Measurements from ENCODE around the gene TMEM42.
A peak's percentile ranks its signal among the peaks of the same experiment; 100 is the strongest.

TMEM42 gene

DNA sequence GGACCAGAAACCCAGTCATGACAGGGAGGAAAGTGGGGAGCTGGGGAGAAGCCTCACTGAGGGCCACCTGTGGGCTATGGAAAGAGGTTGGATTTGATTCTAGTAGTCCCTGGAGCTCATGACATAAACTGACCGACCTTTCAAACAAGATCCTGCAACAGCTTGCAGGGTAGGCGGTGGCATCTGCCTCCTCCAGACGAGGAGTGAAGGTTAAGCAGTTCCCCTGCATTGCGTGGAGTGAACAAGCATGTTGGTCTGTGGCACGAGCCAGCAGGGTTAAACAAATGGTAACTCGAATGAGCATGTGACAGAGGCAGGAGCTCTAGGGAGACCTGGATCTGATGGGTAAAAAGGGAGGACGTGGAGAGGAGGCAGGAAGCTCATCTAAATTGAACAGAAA lies 25.4 kb downstream of the TMEM42 start:
- Histone ChIP-seq H3K27ac (replicated peaks) (no peak overlapping the region), H3K4me3 (replicated peaks; ENCODE audit: insufficient read depth, low read length) (no peak overlapping the region), H3K27me3 (ENCODE audit: insufficient read depth, poor library complexity, severe bottlenecking) (no peaks in the 10 kb centered on the region)
- DNase-seq (ENCODE audit: low read depth in 1 of 2, low spot score in 1 of 2), result no peak
- TF ChIP-seq POLR2AphosphoS5 (IDR thresholded peaks at IDR 0.05; ENCODE audit: low read depth), result no peak
- TF ChIP-seq GABPA (IDR thresholded peaks at IDR 0.05; ENCODE audit: low read depth), result no peak
- no peak for TF ChIP-seq SPI1 (IDR thresholded peaks at IDR 0.05; ENCODE audit: borderline replicate concordance, low read depth)
- TF ChIP-seq, protein P1, sequence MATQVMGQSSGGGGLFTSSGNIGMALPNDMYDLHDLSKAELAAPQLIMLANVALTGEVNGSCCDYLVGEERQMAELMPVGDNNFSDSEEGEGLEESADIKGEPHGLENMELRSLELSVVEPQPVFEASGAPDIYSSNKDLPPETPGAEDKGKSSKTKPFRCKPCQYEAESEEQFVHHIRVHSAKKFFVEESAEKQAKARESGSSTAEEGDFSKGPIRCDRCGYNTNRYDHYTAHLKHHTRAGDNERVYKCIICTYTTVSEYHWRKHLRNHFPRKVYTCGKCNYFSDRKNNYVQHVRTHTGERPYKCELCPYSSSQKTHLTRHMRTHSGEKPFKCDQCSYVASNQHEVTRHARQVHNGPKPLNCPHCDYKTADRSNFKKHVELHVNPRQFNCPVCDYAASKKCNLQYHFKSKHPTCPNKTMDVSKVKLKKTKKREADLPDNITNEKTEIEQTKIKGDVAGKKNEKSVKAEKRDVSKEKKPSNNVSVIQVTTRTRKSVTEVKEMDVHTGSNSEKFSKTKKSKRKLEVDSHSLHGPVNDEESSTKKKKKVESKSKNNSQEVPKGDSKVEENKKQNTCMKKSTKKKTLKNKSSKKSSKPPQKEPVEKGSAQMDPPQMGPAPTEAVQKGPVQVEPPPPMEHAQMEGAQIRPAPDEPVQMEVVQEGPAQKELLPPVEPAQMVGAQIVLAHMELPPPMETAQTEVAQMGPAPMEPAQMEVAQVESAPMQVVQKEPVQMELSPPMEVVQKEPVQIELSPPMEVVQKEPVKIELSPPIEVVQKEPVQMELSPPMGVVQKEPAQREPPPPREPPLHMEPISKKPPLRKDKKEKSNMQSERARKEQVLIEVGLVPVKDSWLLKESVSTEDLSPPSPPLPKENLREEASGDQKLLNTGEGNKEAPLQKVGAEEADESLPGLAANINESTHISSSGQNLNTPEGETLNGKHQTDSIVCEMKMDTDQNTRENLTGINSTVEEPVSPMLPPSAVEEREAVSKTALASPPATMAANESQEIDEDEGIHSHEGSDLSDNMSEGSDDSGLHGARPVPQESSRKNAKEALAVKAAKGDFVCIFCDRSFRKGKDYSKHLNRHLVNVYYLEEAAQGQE (IDR thresholded peaks at IDR 0.05; ENCODE audit: insufficient replicate concordance, low read depth), result no peak
- TF ChIP-seq, protein P2, sequence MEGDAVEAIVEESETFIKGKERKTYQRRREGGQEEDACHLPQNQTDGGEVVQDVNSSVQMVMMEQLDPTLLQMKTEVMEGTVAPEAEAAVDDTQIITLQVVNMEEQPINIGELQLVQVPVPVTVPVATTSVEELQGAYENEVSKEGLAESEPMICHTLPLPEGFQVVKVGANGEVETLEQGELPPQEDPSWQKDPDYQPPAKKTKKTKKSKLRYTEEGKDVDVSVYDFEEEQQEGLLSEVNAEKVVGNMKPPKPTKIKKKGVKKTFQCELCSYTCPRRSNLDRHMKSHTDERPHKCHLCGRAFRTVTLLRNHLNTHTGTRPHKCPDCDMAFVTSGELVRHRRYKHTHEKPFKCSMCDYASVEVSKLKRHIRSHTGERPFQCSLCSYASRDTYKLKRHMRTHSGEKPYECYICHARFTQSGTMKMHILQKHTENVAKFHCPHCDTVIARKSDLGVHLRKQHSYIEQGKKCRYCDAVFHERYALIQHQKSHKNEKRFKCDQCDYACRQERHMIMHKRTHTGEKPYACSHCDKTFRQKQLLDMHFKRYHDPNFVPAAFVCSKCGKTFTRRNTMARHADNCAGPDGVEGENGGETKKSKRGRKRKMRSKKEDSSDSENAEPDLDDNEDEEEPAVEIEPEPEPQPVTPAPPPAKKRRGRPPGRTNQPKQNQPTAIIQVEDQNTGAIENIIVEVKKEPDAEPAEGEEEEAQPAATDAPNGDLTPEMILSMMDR (IDR thresholded peaks at IDR 0.05; ENCODE audit: insufficient read depth, low read length), result no peak

- no peak for TF ChIP-seq SPI1 (IDR thresholded peaks at IDR 0.05; ENCODE audit: borderline replicate concordance, low read depth)
- TF ChIP-seq POLR2AphosphoS5 (IDR thresholded peaks at IDR 0.05; ENCODE audit: low read depth), result no peak
- TF ChIP-seq, protein P2 (IDR thresholded peaks at IDR 0.05; ENCODE audit: insufficient read depth, low read length), result no peak
- TF ChIP-seq, protein P1 (IDR thresholded peaks at IDR 0.05; ENCODE audit: insufficient replicate concordance, low read depth), result peak; percentile 81
- TF ChIP-seq GABPA (IDR thresholded peaks at IDR 0.05; ENCODE audit: low read depth), result no peak
- Histone ChIP-seq H3K27me3 (ENCODE audit: insufficient read depth, poor library complexity, severe bottlenecking) (no peaks in the 10 kb centered on the region), H3K27ac (replicated peaks) (no peak overlapping the region), H3K4me3 (replicated peaks; ENCODE audit: insufficient read depth, low read length) (no peak overlapping the region)
- no peak for DNase-seq (ENCODE audit: low read depth in 1 of 2, low spot score in 1 of 2)
Observed at GRCh38 chr3:44890258-44890657, 28.5 kb downstream of the TMEM42 start.

- Histone ChIP-seq H3K27me3 (ENCODE audit: insufficient read depth, poor library complexity, severe bottlenecking) (no peaks in the 10 kb centered on the region), H3K27ac (replicated peaks) (no peak overlapping the region), H3K4me3 (replicated peaks; ENCODE audit: insufficient read depth, low read length) (no peak overlapping the region)
- peak; percentile 40 to 64 for DNase-seq (ENCODE audit: low read depth in 1 of 2, low spot score in 1 of 2)
- TF ChIP-seq GABPA (IDR thresholded peaks at IDR 0.05; ENCODE audit: low read depth) (no peak), POLR2AphosphoS5 (IDR thresholded peaks at IDR 0.05; ENCODE audit: low read depth) (no peak), SPI1 (IDR thresholded peaks at IDR 0.05; ENCODE audit: borderline replicate concordance, low read depth) (peak; percentile 85)
- TF ChIP-seq, protein P2 (IDR thresholded peaks at IDR 0.05; ENCODE audit: insufficient read depth, low read length), result no peak
- TF ChIP-seq, protein P1 (IDR thresholded peaks at IDR 0.05; ENCODE audit: insufficient replicate concordance, low read depth), result no peak
Observed at GRCh38 chr3:44890852-44891251, 29.1 kb downstream of the TMEM42 start.

All from HL-60 (cell line).